GM12878 (cell line): ENCODE measurements around the gene GNPDA2. TPM values are rescaled to one million over a fixed set of nuclear protein-coding genes. Genes with fewer than 3 reads are reported as not detected.

ENCODE experiments used
- ATAC-seq: fragments of 200-7000 bp; cut with Tn5 transposase; 3 replicates; pipeline ENCODE4 v1.9.1; 2020; ENCODE audit warnings: mild to moderate bottlenecking, moderate library complexity
- BruUV-seq: library from RNA; stranded (reverse); fragments of 400-500 nt; replicated peaks from 2 replicates; lab custom pipeline; 2021; lab: Mats Ljungman, UMichigan
- CTCF ChIA-PET: fragments of 300-600 bp; sonication (Branson Sonifier 250); formaldehyde crosslinking; extraction: SDS; loops from one replicate; lab custom pipeline; 2021; ENCODE audit warnings: inconsistent platforms; lab: Yijun Ruan, JAX
- POLR2A ChIA-PET: fragments of 350-600 bp; formaldehyde crosslinking; extraction: SDS; loops from one replicate; lab custom pipeline; 2021; ENCODE audit warnings: inconsistent platforms; lab: Charles Lee
- RAD21 ChIA-PET: fragments of 300-600 bp; sonication (Branson Sonifier 250); formaldehyde crosslinking; loops from one replicate; lab custom pipeline; 2023; ENCODE audit warnings: antibody characterized with exemption; ENCODE audit not compliant: unreplicated experiment; lab: Charles Lee
- SMC1A ChIA-PET: fragments of 300-600 bp; sonication (Branson Sonifier 250); formaldehyde crosslinking; loops from one replicate; lab custom pipeline; 2023; ENCODE audit not compliant: unreplicated experiment, uncharacterized antibody; lab: Charles Lee
- DNase-seq: peaks from one replicate; pipeline ENCODE4 v3.0.0-alpha.2; 2011; ENCODE audit warnings: low read depth, low spot score
- FAIRE-seq: peaks from 3 replicates; lab custom pipeline; 2011; peaks lifted over from hg19 to GRCh38; lab: Jason Lieb, UNC
- H2AFZ ChIP-seq: 2 replicates; pipeline ENCODE4 v1.6.0; 2011; ENCODE audit warnings: low read depth, low read length, control low read depth; ENCODE audit not compliant: control insufficient read depth
- H3K27ac ChIP-seq: 2 replicates; pipeline ENCODE4 v1.5.1; 2011; ENCODE audit warnings: control low read depth; ENCODE audit not compliant: control insufficient read depth, insufficient read depth
- H3K27me3 ChIP-seq, 2 experiments: replicated peaks in 1 of 2; 2 replicates each; pipeline versions ENCODE4 v1.6.0 to v1.6.1; 2011; ENCODE audit warnings: low read length in 1 of 2; ENCODE audit not compliant: control insufficient read depth in 2 of 2, insufficient read depth in 2 of 2
- H3K36me3 ChIP-seq, 2 experiments: 2 replicates each; pipeline ENCODE4 v1.5.1; 2011; ENCODE audit warnings: low read length in 1 of 2; ENCODE audit not compliant: control insufficient read depth in 2 of 2, insufficient read depth in 2 of 2
- H3K4me1 ChIP-seq: 2 replicates; pipeline ENCODE4 v1.6.1; 2011; ENCODE audit warnings: mild to moderate bottlenecking, low read length, moderate library complexity, mixed read lengths; ENCODE audit not compliant: control insufficient read depth, insufficient read depth
- H3K4me2 ChIP-seq: 2 replicates; pipeline ENCODE4 v1.6.0; 2011; ENCODE audit warnings: control low read depth; ENCODE audit not compliant: control insufficient read depth, insufficient read depth
- H3K4me3 ChIP-seq: fragments of 200-600 bp; sonication (generic); 2 replicates; pipeline ENCODE4 v1.5.1; 2016
- H3K79me2 ChIP-seq: 2 replicates; pipeline ENCODE4 v1.6.0; 2011; ENCODE audit warnings: low read length; ENCODE audit not compliant: control insufficient read depth, insufficient read depth
- H3K9ac ChIP-seq: 2 replicates; pipeline ENCODE4 v1.8.0; 2011; ENCODE audit warnings: low read length, control low read depth, mixed read lengths; ENCODE audit not compliant: control insufficient read depth, insufficient read depth
- H3K9me3 ChIP-seq: replicated peaks from 3 replicates; pipeline ENCODE4 v1.5.1; 2011; ENCODE audit warnings: mild to moderate bottlenecking, low read length; ENCODE audit not compliant: control insufficient read depth, insufficient read depth
- H4K20me1 ChIP-seq: 2 replicates; pipeline ENCODE4 v1.6.0; 2011; ENCODE audit not compliant: control insufficient read depth, insufficient read depth
- ATF7 ChIP-seq: fragments of 450-650 bp; IDR thresholded peaks from 2 replicates; pipeline ENCODE4 v1.6.1; 2016; ENCODE audit warnings: low read depth, mild to moderate bottlenecking
- JUNB ChIP-seq: IDR thresholded peaks from 2 replicates; pipeline ENCODE4 v1.6.1; 2016; ENCODE audit warnings: antibody characterized with exemption, mild to moderate bottlenecking
- RELA ChIP-seq: fragments of 450-650 bp; IDR thresholded peaks from 2 replicates; pipeline ENCODE4 v1.8.0; 2014; ENCODE audit warnings: borderline replicate concordance; ENCODE audit not compliant: partially characterized antibody
- WGBS: methylation state at CpG from one replicate; pipeline ENCODE4 v1.1.6; 2016; ENCODE audit warnings: low lambda C conversion rate; ENCODE audit not compliant: insufficient replicate concordance, insufficient coverage; ENCODE audit errors: missing lambda C conversion rate; 5-methylcytosine and 5-hydroxymethylcytosine counted together
- in situ Hi-C: fragments of 300-500 bp; cut with MboI; formaldehyde crosslinking; loops from 9 replicates; pipeline ENCODE4 v1.14.3; 2018; ENCODE audit warnings: mixed read lengths
- intact Hi-C: fragments of 100-400 bp; cut with micrococcal nuclease; formaldehyde crosslinking; loops from one replicate; pipeline ENCODE4 v1.14.2; 2022; ENCODE audit not compliant: unreplicated experiment
- polyA plus RNA-seq, 11 experiments: library from polyadenylated mRNA; depleted of rRNA in 4 of 11; unstranded in 6 of 11; stranded (reverse) in 5 of 11; fragments of >200 nt; fragmentation: Nextera tagmentation in 4 of 11; fragmentation: Illumina TruSeq in 1 of 11; extraction: Ambion mirVana in 4 of 11; extraction: Trizol in 1 of 11; gene quantifications; 1 replicate in 1 of 11; 2 replicates in 10 of 11; pipeline versions ENCODE4 v1.2.1 to v1.2.3, GENCODE V29; 2011 to 2016; ENCODE audit warnings: inconsistent platforms in 2 of 11, missing spikeins in 2 of 11, low read depth in 1 of 11
- total RNA-seq, 4 experiments: library from RNA; depleted of rRNA in 3 of 4; stranded (reverse); fragments of >200 nt in 3 of 4; fragmentation: Illumina TruSeq in 1 of 4; extraction: Trizol in 1 of 4; gene quantifications; 2 replicates each; pipeline versions ENCODE4 v1.2.1 to v1.2.3, GENCODE V29; 2013 to 2021
- TF ChIP-seq, protein P1 (sequence below): fragments of 450-650 bp; IDR thresholded peaks from 2 replicates; pipeline ENCODE4 v1.6.1; 2016; ENCODE audit warnings: mild to moderate bottlenecking, moderate library complexity, borderline replicate concordance

The GNPDA2 gene
- total and polyA plus RNA-seq, 10 of the 15 experiments (the other 5 are each of a cell fraction or from before 2014, with no cell fraction given) = 16.7 to 45.8 (median 23.8) TPM

DNA sequence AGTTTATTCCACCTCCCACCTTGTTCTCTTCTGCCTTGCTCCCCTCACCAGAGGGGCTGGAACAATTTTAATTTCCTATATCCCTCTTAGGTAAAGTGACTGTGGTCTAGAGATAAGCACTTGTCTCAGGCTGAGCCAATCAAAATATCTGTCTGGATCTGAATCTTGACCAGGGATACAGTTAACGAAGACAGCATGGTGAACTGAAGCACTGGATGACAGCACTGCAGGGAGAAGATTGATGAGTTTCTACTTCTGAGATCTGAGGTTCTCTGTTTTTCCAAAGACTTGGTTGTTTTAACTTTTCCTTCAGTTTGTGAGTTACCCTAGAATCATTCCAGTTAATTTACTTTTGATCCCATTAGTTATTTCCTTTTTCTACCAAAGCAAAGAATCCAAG lies 13.2 kb downstream of the GNPDA2 start (continued):
- TF ChIP-seq, protein P1, sequence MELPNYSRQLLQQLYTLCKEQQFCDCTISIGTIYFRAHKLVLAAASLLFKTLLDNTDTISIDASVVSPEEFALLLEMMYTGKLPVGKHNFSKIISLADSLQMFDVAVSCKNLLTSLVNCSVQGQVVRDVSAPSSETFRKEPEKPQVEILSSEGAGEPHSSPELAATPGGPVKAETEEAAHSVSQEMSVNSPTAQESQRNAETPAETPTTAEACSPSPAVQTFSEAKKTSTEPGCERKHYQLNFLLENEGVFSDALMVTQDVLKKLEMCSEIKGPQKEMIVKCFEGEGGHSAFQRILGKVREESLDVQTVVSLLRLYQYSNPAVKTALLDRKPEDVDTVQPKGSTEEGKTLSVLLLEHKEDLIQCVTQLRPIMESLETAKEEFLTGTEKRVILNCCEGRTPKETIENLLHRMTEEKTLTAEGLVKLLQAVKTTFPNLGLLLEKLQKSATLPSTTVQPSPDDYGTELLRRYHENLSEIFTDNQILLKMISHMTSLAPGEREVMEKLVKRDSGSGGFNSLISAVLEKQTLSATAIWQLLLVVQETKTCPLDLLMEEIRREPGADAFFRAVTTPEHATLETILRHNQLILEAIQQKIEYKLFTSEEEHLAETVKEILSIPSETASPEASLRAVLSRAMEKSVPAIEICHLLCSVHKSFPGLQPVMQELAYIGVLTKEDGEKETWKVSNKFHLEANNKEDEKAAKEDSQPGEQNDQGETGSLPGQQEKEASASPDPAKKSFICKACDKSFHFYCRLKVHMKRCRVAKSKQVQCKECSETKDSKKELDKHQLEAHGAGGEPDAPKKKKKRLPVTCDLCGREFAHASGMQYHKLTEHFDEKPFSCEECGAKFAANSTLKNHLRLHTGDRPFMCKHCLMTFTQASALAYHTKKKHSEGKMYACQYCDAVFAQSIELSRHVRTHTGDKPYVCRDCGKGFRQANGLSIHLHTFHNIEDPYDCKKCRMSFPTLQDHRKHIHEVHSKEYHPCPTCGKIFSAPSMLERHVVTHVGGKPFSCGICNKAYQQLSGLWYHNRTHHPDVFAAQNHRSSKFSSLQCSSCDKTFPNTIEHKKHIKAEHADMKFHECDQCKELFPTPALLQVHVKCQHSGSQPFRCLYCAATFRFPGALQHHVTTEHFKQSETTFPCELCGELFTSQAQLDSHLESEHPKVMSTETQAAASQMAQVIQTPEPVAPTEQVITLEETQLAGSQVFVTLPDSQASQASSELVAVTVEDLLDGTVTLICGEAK = no peak

DNA sequence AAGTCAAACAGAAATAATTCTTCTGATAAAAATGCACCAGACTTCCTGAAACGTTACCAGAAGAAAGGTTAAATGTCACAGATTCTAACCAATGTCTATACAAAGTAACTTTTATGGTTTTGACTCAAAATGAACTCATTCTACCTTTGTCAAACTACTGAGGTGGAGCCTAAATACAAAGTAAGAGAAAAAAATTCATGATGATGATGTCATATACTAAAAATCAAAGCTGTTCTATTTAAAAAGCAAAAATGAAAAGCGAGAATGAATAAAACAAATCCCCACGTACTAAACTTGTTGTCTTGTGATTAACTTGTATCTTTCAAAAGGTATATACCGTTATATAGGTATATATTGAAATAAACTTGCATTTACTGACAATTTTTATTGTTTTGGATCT lies 21.7 kb downstream of the GNPDA2 start:
- ChIA-PET RAD21 (no interaction called here), POLR2A (no interaction called here), SMC1A (no interaction called here), CTCF (no interaction called here)
- in situ Hi-C loops = no loop called here
- 71% methylated on average over 4 of the region's 4 CpGs for WGBS
- H3K27ac ChIP-seq = no peak overlapping the region
- no peaks in the 10 kb centered on the region for H3K9me3 ChIP-seq
- intact Hi-C loops = no loop called here
- peaks cover 0 to 7% of the 10 kb centered on the region in 2 experiments; a peak in 2 of 4 replicates for H3K36me3 ChIP-seq
- H3K4me2 ChIP-seq = no peak overlapping the region
- no peak for ATAC-seq
- BruUV-seq = no TSS peak
- no peaks in the 10 kb centered on the region for H4K20me1 ChIP-seq
- DNase-seq = no peak
- H3K79me2 ChIP-seq = no peaks in the 10 kb centered on the region
- no peak overlapping the region for H3K9ac ChIP-seq
- FAIRE-seq = no peak
- no peak overlapping the region for H2AFZ ChIP-seq
- no peaks in the 10 kb centered on the region for H3K4me1 ChIP-seq
- no peak for TF ChIP-seq RELA
- 0 out of 2 replicates have a peak, but pooled peaks have one; percentile 13 for TF ChIP-seq JUNB
- 0 out of 2 replicates have a peak, but pooled peaks have one; percentile 30 for TF ChIP-seq ATF7
- TF ChIP-seq, all 136 proteins: peak for 2
- Histone ChIP-seq H3K4me3 (no peak overlapping the region), H3K27me3 (no peaks in the 10 kb centered on the region)
